IMR-90 (cell line): ENCODE results near the gene TIE1. TPM values are rescaled to one million over a fixed set of nuclear protein-coding genes. Genes with fewer than 3 reads are reported as not detected.
A peak's percentile ranks its signal among the peaks of the same experiment; 100 is the strongest.

ENCODE experiments used
- ATAC-seq: fragments of 200-7000 bp; cut with Tn5 transposase; 2 replicates; pipeline ENCODE4 v1.9.1; 2020; ENCODE audit warnings: low read depth, mild to moderate bottlenecking, moderate library complexity
- BruUV-seq: library from RNA; stranded (reverse); fragments of 400-500 nt; replicated peaks from 2 replicates; lab custom pipeline; 2021; lab: Mats Ljungman, UMichigan
- CTCF ChIA-PET: fragments of 300-600 bp; formaldehyde crosslinking; extraction: SDS; loops from one replicate; lab custom pipeline; 2021; ENCODE audit warnings: antibody characterized with exemption; lab: Yijun Ruan, JAX
- POLR2A ChIA-PET: fragments of 300-600 bp; sonication (Branson Sonifier 250); formaldehyde crosslinking; loops from one replicate; lab custom pipeline; 2022; ENCODE audit warnings: antibody characterized with exemption; ENCODE audit not compliant: unreplicated experiment; lab: Charles Lee
- DNase-seq: peaks from one replicate; pipeline ENCODE4 v3.0.0; 2013
- H2AFZ ChIP-seq: replicated peaks from 2 replicates; pipeline ENCODE3; 2013; ENCODE audit warnings: low read length, mild to moderate bottlenecking; ENCODE audit not compliant: poor library complexity
- H2AK5ac ChIP-seq: 2 replicates; pipeline ENCODE4 v1.6.1; 2013; ENCODE audit warnings: low read depth, low read length, inconsistent platforms
- H2AK9ac ChIP-seq: replicated peaks from 2 replicates; pipeline ENCODE3; 2013; ENCODE audit warnings: mild to moderate bottlenecking, low read depth, low read length, moderate library complexity; ENCODE audit not compliant: poor library complexity
- H2BK120ac ChIP-seq: 2 replicates; pipeline ENCODE4 v1.6.1; 2013; ENCODE audit warnings: low read depth, low read length, inconsistent platforms
- H2BK15ac ChIP-seq: 3 replicates; pipeline ENCODE4 v1.6.1; 2013; ENCODE audit warnings: low read depth, low read length, inconsistent platforms
- H2BK20ac ChIP-seq: 2 replicates; pipeline ENCODE4 v1.6.1; 2013; ENCODE audit warnings: low read depth, mild to moderate bottlenecking, inconsistent platforms, low read length, moderate library complexity
- H2BK5ac ChIP-seq: 2 replicates; pipeline ENCODE4 v1.6.1; 2013; ENCODE audit warnings: mild to moderate bottlenecking, low read depth, low read length, inconsistent platforms; ENCODE audit not compliant: poor library complexity, severe bottlenecking
- H3K14ac ChIP-seq: replicated peaks from 2 replicates; pipeline ENCODE4 v1.6.1; 2013; ENCODE audit warnings: low read depth, low read length, inconsistent platforms
- H3K18ac ChIP-seq: 2 replicates; pipeline ENCODE4 v1.6.1; 2013; ENCODE audit warnings: low read depth, low read length, control low read depth
- H3K23ac ChIP-seq: 2 replicates; pipeline ENCODE4 v1.6.1; 2013; ENCODE audit warnings: low read depth, low read length, inconsistent platforms
- H3K27ac ChIP-seq: 2 replicates; pipeline ENCODE4 v1.5.1; 2013; ENCODE audit warnings: mild to moderate bottlenecking, control low read depth, low read length; ENCODE audit not compliant: insufficient read depth
- H3K27me3 ChIP-seq: 2 replicates; pipeline ENCODE4 v1.6.1; 2013; ENCODE audit warnings: low read length; ENCODE audit not compliant: control insufficient read depth, insufficient read depth
- H3K36me3 ChIP-seq: 2 replicates; pipeline ENCODE4 v1.6.1; 2013; ENCODE audit warnings: low read length, mixed read lengths; ENCODE audit not compliant: control insufficient read depth, insufficient read depth
- H3K4ac ChIP-seq: 2 replicates; pipeline ENCODE4 v1.6.1; 2013; ENCODE audit warnings: low read depth, low read length, inconsistent platforms
- H3K4me1 ChIP-seq: 2 replicates; pipeline ENCODE4 v1.6.1; 2013; ENCODE audit warnings: low read length, mixed read lengths; ENCODE audit not compliant: control insufficient read depth, insufficient read depth
- H3K4me2 ChIP-seq: 2 replicates; pipeline ENCODE4 v1.6.1; 2013; ENCODE audit warnings: low read depth, mild to moderate bottlenecking, control low read depth, low read length, moderate library complexity
- H3K4me3 ChIP-seq: 2 replicates; pipeline ENCODE4 v1.5.1; 2013; ENCODE audit warnings: low read depth, mild to moderate bottlenecking, control low read depth, low read length, moderate library complexity; ENCODE audit not compliant: insufficient read depth
- H3K56ac ChIP-seq: 2 replicates; pipeline ENCODE4 v1.6.1; 2013; ENCODE audit warnings: low read length, inconsistent platforms; ENCODE audit not compliant: insufficient read depth; ENCODE audit errors: extremely low read depth
- H3K79me1 ChIP-seq, 2 experiments: 2 replicates each; pipeline ENCODE4 v1.6.1; 2013; ENCODE audit warnings: low read length in 2 of 2, inconsistent platforms in 1 of 2, low read depth in 1 of 2
- H3K9ac ChIP-seq: 2 replicates; pipeline ENCODE4 v1.6.1; 2013; ENCODE audit warnings: low read depth, low read length, control low read depth
- H3K9me1 ChIP-seq: 2 replicates; pipeline ENCODE4 v1.6.1; 2013; ENCODE audit warnings: low read length, inconsistent platforms; ENCODE audit not compliant: insufficient read depth
- H3K9me3 ChIP-seq: 2 replicates; pipeline ENCODE4 v1.6.1; 2013; ENCODE audit warnings: low read length; ENCODE audit not compliant: control insufficient read depth, insufficient read depth
- H4K20me1 ChIP-seq: 2 replicates; pipeline ENCODE4 v1.6.1; 2013; ENCODE audit warnings: low read length, inconsistent platforms; ENCODE audit not compliant: insufficient read depth
- H4K5ac ChIP-seq: 2 replicates; pipeline ENCODE4 v1.6.1; 2013; ENCODE audit warnings: mild to moderate bottlenecking, low read depth, low read length, control low read depth
- H4K8ac ChIP-seq, 2 experiments: 2 replicates each; pipeline ENCODE4 v1.6.1; 2013; ENCODE audit warnings: low read depth in 2 of 2, low read length in 2 of 2, control low read depth in 1 of 2, inconsistent platforms in 1 of 2
- H4K91ac ChIP-seq: 2 replicates; pipeline ENCODE4 v1.6.1; 2013; ENCODE audit warnings: low read depth, low read length, inconsistent platforms; ENCODE audit not compliant: insufficient read depth
- CEBPB ChIP-seq: IDR thresholded peaks from 2 replicates; pipeline ENCODE4 v1.6.1; 2012; ENCODE audit warnings: low read depth, low read length, improper control_type of control experiment
- CHD1 ChIP-seq: IDR thresholded peaks from 2 replicates; pipeline ENCODE4 v1.6.1; 2012; ENCODE audit warnings: low read depth, low read length, improper control_type of control experiment
- CTCF ChIP-seq: conservative IDR thresholded peaks from 2 replicates; pipeline ENCODE4 v1.5.1; 2012; ENCODE audit warnings: mild to moderate bottlenecking, low read depth, low read length, improper control_type of control experiment
- ELK1 ChIP-seq: fragments of 150-350 bp; IDR thresholded peaks from 2 replicates; pipeline ENCODE4 v1.6.1; 2016; ENCODE audit warnings: low read depth, mild to moderate bottlenecking, low read length, moderate library complexity, borderline replicate concordance
- FOS ChIP-seq: fragments of 150-350 bp; IDR thresholded peaks from 2 replicates; pipeline ENCODE4 v1.6.1; 2016; ENCODE audit warnings: low read depth, low read length
- MAFK ChIP-seq: IDR thresholded peaks from 2 replicates; pipeline ENCODE4 v1.6.1; 2012; ENCODE audit warnings: low read depth, low read length, improper control_type of control experiment
- MAZ ChIP-seq: IDR thresholded peaks from 2 replicates; pipeline ENCODE4 v1.6.1; 2012; ENCODE audit warnings: low read depth, mild to moderate bottlenecking, low read length, improper control_type of control experiment, moderate library complexity, borderline replicate concordance
- NFE2L2 ChIP-seq: fragments of 150-350 bp; IDR thresholded peaks from 2 replicates; pipeline ENCODE4 v1.6.1; 2016; ENCODE audit warnings: low read depth, mild to moderate bottlenecking, low read length
- POLR2A ChIP-seq: IDR thresholded peaks from 2 replicates; pipeline ENCODE4 v1.6.1; 2012; ENCODE audit warnings: mild to moderate bottlenecking, low read depth, low read length
- RCOR1 ChIP-seq: IDR thresholded peaks from 2 replicates; pipeline ENCODE4 v1.6.1; 2012; ENCODE audit warnings: mild to moderate bottlenecking, low read length, improper control_type of control experiment; ENCODE audit not compliant: insufficient replicate concordance
- RFX5 ChIP-seq: IDR thresholded peaks from 2 replicates; pipeline ENCODE4 v1.8.0; 2012; ENCODE audit warnings: low read depth, mild to moderate bottlenecking, low read length, moderate library complexity
- SMC3 ChIP-seq: fragments of 150-350 bp; IDR thresholded peaks from 2 replicates; pipeline ENCODE4 v1.6.1; 2016; ENCODE audit warnings: low read depth, mild to moderate bottlenecking, antibody characterized with exemption, low read length, moderate library complexity
- USF2 ChIP-seq: fragments of 150-350 bp; IDR thresholded peaks from 2 replicates; pipeline ENCODE4 v1.6.1; 2017; ENCODE audit warnings: mild to moderate bottlenecking, antibody characterized with exemption, low read length, low read depth
- WGBS, 2 experiments: methylation state at CpG; one replicate each; pipeline versions ENCODE4 v1.1.5 to v1.1.7; 2013; ENCODE audit warnings: missing lambda C conversion rate in 2 of 2; ENCODE audit not compliant: insufficient read length in 1 of 2; ENCODE audit errors: extremely low coverage in 2 of 2; 5-methylcytosine and 5-hydroxymethylcytosine counted together
- dilution Hi-C: fragments of 300-500 bp; cut with HindIII; formaldehyde crosslinking; loops from one replicate; pipeline ENCODE4 v1.14.3; 2018; ENCODE audit warnings: low sequenced_read_pairs; ENCODE audit not compliant: unreplicated experiment
- in situ Hi-C: fragments of 300-500 bp; cut with MboI; formaldehyde crosslinking; loops from 3 replicates; pipeline ENCODE4 v1.14.3; 2019; ENCODE audit warnings: low sequenced_read_pairs, inconsistent platforms, mixed read lengths
- intact Hi-C: fragments of 100-400 bp; cut with micrococcal nuclease; formaldehyde crosslinking; loops from 2 replicates; pipeline ENCODE4 v1.10.0; 2022
- polyA plus RNA-seq, 3 experiments: library from polyadenylated mRNA; depleted of rRNA; stranded (reverse); fragments of >200 nt; gene quantifications; 2 replicates each; pipeline ENCODE4 v1.2.3, GENCODE V29; 2012; ENCODE audit warnings: low replicate concordance in 1 of 3
- total RNA-seq: library from RNA; depleted of rRNA; stranded (reverse); fragments of >200 nt; gene quantifications from 2 replicates; pipeline ENCODE4 v1.2.3, GENCODE V29; 2012

Gene TIE1
- total and polyA plus RNA-seq, 2 of the 4 experiments (the other 2 are of a cell fraction), result 2.3 to 7.5 TPM

- no peak for TF ChIP-seq USF2
Measured at GRCh38 chr1:43305461-43305860, 4.7 kb downstream of the TIE1 start (continued).

- no peak overlapping the region for H3K4me2 ChIP-seq
- dilution Hi-C loops, result no loop called here
- no peak for TF ChIP-seq CHD1
- TF ChIP-seq NFE2L2, result no peak
- TF ChIP-seq ELK1, result no peak
- TF ChIP-seq CEBPB, result no peak
- no peak for TF ChIP-seq MAFK
- TF ChIP-seq RFX5, result no peak
- no peak for TF ChIP-seq POLR2A
- no peak for TF ChIP-seq FOS
- no peak for TF ChIP-seq SMC3
- TF ChIP-seq CTCF, result no peak
- TF ChIP-seq MAZ, result no peak
- no peak for TF ChIP-seq RCOR1
Measured at GRCh38 chr1:43305926-43306687, 5.3 kb downstream of the TIE1 start.

More at GRCh38 chr1:43305926-43306687, 5.3 kb downstream of the TIE1 start:
- Histone ChIP-seq H3K9ac (no peak overlapping the region), H3K79me1 (no peaks in the 10 kb centered on the region), H3K23ac (0 out of 2 replicates have a peak overlapping the region, but pooled peaks have one; percentile 20), H3K27ac (no peak overlapping the region), H3K56ac (no peak overlapping the region), H3K9me3 (no peaks in the 10 kb centered on the region), H2BK15ac (no peak overlapping the region), H3K4ac (no peak overlapping the region), H2BK20ac (no peak overlapping the region), H2AK5ac (no peak overlapping the region), H2BK5ac (no peak overlapping the region), H3K14ac (no peak overlapping the region), H4K91ac (no peak overlapping the region), H3K36me3 (no peaks in the 10 kb centered on the region), H3K27me3 (peaks cover 8% of the 10 kb centered on the region; the same call in 1 of the 2 replicates), H2AK9ac (peak overlapping the region; percentile 15), H3K18ac (no peak overlapping the region), H3K9me1 (no peaks in the 10 kb centered on the region), H3K4me1 (peaks cover 4% of the 10 kb centered on the region; the same call in 1 of the 2 replicates), H4K20me1 (no peaks in the 10 kb centered on the region; the same call in 1 of the 2 replicates), H2BK120ac (no peak overlapping the region), H3K4me3 (no peak overlapping the region), H4K8ac (no peak overlapping the region), H2AFZ (no peak overlapping the region), H4K5ac (no peak overlapping the region)
- in situ Hi-C loops, result loop anchor here (5.0 kb wide), 1 partner anchor 36 kb away; no protein-coding TSS in a partner anchor
- WGBS, 2 experiments, result 81% methylated on average over 5 of the region's 6 CpGs; no CpG with 5 or more reads in 1 of the 2 experiments
- ChIA-PET CTCF (no interaction called here), POLR2A (no interaction called here)
- intact Hi-C loops, result no loop called here
- ATAC-seq (no peak), DNase-seq (no peak)
- BruUV-seq, result no TSS peak
